Measurements from ENCODE around the gene ETV3. TPM values are rescaled to one million over a fixed set of nuclear protein-coding genes. Genes with fewer than 3 reads are reported as not detected.

The ETV3 gene
- total RNA-seq, 1 donor from 2014 or later, result 45.7 TPM

DNA sequence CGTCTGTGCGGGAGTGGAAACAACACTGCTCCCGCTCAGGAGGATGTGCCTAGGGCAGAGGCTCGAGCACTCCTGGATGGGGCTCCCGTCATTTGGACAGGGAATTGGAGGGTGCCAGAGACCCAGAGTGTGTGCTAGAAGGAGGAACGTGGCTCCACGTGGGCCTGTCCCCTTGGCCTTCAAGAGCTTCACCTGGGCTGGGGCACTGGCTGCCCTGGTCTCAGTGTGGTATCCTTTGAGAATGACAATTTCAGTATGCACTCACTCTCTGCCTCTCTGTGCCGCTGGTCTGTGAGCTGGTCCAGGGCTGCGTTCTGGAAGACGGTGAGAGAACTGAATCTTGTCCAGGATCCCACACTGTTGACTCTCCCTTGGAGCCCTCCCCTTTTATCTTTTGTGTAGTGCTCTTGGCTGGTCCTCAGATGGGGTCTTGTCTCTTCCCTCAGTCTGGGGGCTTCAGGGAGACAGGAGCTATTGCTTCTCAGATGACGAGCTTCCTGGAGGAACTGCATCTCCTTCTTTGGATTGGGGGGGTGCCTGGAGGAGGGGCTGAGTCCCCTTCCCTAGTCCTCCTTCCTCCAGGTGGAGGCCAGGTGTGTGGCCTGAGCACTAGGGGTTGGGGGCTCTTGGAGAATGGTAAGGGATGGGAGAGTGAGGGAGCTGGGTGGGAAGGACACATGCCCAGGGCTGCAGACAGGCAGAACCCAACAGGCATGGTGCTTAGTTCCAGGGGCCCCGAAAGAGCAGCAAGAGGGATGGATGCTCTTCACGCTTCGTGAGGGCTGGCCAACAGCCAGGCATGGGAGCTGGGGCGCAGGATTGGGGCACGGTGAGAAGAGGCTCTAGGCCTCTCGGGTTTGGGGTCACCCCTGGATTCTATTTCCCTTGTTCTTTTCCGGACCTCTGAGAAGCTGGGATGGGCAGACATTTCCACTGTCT lies 23.7 kb downstream of the ETV3 start:
- intact Hi-C loops (cut with micrococcal nuclease), result no loop called here

DNA sequence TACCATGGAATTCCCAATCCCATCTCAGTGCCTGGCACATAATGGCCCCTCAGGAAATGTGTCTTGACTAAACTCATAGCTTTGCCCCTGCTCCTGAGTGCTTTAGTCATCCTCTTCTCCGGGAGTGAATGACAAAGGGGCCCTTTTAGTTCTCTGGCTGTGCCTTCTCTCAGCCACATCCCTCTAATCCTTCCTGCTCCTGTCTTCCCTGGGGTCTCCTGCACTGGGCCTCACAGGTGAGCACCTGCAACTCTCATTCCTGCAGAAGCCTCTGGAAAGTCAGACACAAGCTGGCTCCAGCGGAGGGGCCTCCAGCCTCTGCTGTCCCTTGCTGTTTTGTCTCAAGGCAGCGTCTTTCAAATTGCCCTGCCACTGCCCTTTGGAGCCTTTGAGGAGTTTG lies 24.6 kb downstream of the ETV3 start:
- intact Hi-C loops (cut with micrococcal nuclease), result no loop called here

DNA sequence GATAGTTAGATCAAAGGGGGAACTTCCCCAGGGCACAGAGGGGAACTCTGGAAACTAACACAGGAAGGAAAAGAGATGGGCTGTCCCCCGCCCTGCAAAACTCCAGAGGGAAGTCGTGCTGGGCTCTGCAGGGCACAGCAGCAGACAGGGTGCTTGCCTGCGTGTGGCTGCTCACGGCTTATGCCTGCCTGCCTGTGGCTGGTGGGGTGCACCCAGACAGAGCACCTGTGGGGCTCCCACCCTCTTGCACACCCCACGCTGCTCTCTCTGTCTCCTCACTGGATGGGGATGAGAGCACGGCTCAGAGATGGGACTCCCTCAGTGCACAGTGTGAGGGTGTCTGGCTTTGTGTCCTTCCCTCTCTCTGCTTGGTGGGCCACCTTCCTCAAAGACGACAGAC lies 25.1 kb downstream of the ETV3 start:
- intact Hi-C loops (cut with micrococcal nuclease), result no loop called here

DNA sequence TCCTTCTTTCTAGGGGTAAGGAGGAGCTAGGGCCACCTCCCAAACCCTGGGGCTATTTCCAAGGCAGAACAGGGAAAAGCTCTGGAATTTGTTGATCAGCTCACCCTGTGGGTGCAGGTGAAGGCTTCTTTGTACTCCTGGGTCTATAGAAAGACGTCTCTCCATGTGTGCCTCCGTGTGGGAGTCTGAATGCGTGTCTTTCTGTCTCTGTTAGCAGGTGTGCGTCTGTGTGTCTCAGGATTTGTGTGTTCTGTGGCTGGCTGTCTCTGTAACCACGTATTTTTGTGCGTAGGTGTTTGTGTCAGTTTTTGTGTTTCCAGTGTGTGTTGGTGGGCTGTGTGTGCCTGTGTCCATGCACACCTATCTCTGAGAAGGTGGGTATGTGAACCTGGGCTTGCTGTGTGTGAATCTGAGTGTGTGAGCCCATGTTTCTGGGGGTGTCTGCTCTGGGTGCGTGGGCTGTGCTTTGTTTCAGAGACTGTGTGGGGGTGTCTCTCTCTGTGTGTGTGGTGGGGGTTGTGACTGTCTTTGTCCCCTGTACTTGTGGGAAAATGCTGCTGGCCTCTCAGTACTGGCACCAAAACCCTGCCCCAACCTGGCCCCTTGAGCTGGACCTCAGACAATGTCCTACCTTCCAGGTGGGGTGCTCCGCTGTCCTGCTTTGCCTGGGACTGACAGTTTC lies 25.9 kb downstream of the ETV3 start:
- intact Hi-C loops (cut with micrococcal nuclease), result no loop called here

DNA sequence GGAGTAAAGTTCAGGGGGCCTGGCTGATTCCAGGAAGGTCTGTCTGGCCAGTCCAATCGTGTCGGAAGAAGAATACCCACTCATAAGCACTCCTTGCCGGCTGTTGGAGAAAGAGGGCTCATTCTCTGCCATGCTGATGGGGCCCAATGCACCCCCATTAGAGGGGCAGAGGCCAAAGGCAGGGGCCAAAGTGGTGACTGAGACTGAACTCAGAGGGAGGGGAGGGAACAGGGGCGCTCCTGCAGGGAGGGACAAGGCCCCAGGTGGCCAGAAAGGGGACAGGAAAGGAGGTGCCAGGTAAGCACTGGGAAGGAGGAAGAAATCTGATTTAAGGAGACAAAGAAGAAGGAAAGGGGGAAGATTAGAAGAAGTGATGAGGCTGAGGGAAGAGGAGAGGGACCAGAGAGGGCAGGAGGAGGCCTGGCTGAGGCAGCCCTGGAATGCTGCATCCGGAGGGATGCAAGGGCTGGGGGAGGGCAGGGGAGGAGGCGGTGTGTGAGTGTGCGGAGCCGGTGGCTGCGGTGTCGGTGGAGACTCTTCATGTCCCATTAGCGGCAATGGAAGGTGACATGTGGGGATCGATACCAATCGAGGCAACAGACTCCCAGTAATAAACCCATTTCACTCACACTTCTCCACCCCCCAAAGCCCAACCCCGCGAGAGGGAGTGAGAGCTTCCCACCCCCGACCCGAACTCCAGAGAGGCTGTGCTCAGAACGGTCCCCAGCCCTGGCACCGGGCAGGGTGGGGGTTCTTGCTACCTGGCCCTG lies 26.6 kb downstream of the ETV3 start:
- intact Hi-C loops (cut with micrococcal nuclease), result no loop called here

DNA sequence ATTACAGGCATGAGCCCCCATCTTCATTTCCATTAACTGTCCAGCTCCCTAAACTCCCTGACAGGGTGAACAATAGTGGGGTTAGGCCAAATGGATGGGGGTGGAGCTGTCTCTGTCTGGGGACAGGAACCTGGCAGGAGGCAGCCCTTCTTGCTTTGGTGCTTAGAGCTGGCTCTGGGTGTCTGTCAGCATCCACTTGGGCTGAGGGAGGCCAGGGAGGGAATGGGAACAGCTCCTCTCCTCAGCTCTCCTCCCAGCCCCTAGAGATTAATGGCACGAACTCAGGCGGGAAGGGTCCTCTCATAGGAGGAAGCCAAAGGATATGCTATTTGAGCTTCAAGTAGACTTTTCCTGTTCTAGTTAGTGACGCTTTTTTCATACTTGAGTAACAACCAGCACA lies 27.5 kb downstream of the ETV3 start:
- intact Hi-C loops (cut with micrococcal nuclease), result no loop called here

DNA sequence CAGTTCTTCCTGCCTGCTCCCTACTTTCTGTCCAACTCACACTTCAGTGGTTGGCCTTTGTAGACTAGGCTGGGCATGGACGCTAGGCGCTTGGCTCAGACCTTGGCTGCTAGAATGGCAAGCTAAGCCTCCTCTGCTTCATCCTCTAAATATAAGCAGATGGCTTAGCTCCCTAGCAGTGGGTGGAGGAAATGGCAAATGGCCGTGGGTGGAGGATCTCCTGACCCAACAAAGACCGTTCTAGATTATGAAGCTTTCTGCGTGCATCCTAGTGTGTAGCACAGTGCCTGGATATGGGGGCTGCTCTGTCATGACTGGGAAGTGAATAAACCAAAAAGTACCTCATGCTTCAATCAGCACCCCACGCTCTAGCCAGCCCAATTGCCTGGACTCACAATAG lies 28.2 kb downstream of the ETV3 start:
- intact Hi-C loops (cut with micrococcal nuclease), result no loop called here

DNA sequence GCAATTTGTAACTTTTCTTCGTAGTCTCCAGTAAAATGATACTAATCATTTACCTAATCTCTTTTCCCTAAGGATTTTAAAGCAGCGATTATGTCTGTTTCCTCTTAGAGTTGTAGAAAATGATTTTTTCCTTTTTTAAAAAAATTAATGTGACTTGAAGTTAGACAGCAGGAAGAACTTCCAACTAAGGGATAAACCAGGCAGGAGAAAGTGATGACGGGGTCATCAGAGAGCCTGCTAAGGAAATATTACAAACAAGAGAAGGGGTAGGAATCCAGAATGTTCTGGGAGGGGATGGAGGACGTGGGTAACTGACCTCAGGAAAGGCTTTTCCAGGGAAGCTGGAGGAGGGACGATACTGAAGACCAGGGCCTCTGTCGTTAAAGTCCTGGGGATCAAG lies 29.7 kb downstream of the ETV3 start:
- intact Hi-C loops (cut with micrococcal nuclease), result no loop called here

DNA sequence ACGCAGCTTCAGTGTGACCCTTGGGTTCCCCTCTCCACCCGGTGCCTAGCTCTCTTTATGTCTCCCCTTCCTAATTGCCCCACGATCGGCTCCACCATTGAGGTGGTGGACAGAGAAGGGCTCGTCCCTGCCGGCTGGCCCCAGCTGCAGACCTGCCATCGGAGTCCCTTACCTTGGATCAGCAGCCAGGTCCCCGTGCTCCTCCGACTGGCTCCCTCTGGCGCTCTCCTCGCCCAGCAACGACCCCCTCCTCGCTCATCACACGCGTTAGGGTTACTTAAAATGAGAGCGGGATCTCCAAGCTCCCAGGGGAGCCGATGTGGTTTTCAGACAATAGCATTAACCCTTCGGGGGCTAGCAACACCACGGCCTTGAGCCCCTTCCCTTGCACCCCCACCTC lies 30.5 kb downstream of the ETV3 start:
- intact Hi-C loops (cut with micrococcal nuclease), result loop anchor here (2.0 kb wide), 1 partner anchor 25 kb away; no protein-coding TSS in a partner anchor

DNA sequence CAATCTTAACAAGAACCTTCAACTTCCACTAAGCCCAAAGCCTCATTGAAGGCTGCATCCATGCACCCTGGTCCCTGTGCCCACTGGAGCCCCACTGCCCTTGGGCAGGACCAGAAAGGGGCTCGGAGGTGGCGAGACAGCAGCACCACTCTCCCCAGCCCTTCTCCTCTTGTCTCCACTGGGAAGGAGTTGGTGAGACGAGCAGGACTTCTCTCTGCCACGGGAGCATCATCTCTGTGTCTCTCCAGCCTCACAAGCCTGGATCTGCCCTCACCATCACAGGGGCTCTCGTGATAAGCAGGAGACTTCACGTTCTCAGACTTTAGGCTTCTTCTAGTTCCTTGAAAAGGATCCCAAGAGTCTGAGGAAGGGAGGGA lies 31.4 kb downstream of the ETV3 start:
- intact Hi-C loops (cut with micrococcal nuclease), result loop anchor here (2.0 kb wide), 1 partner anchor 26 kb away; no protein-coding TSS in a partner anchor

DNA sequence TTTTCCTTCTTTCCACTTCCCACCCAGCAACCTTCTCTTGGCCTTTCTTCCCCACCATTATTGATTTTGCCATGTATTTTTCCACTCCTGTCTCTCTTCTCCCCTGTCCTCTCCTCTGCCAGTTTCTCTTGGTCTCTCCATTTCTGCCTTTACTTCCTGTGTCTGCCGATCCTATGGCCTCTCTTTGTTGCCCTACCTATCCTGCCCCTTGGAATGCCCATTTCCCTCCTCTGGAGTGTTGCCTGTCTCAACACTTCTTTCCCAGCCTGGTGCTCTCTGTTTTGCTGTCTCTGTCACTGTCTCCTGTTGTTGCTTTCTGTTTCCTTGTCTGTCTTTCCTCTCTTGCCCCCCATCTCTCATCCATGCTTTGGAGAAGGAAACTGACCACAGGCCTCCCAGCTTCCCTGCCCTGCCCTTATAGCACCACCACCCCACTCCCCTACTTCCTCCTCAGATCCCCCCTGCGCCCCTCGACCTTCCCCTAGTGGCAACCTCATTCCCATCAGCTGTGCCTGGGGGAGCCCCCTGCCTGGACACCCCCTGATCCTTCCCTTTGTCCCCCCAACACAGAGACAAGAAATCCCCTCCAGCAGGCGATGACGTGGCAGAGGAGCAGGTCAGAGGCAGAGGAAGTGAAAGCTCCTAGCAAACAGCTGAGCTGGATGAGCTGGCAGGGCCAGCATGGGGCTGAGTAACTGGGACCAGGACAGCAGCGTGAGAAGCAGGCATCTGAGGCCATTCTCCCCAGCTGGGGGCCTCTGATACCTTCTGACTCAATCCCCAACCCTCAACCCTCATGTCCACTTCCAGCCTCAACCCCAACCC lies 32.0 kb downstream of the ETV3 start:
- intact Hi-C loops (cut with micrococcal nuclease), result loop anchor here (2.0 kb wide), 1 partner anchor 27 kb away; no protein-coding TSS in a partner anchor

DNA sequence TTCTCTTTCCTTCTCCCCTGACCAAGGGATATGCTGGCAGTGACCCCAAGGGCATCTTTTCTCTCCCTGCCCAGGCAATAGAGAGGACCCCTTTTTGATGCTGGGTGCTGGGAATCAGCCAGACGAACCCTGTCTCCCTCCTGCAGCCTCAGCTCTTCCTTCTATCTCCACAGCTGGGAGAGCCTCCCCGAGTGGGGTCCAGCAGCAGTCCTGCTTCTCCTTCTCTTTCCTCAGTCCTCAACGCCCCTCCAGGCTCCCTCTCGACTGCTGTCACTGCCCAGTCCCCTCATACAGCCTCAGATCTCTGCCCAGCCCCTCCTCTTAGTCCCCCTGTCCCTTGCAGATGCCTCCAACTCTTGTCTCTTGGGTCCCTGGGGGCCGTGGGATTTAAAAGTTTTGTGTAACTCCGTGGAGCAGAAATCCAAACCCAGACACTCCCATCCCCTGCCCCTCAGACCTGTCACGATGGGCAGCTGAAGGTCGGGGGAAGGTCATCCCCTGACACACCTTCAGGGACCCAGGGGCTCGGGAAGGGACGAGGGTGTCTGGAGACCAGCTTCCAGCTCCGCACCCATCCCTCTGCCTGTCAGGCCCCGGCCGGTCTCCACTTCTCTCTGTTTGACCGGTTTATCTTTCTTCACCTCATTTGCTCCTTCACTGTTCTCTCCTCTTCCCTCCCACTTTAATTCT lies 32.8 kb downstream of the ETV3 start:
- intact Hi-C loops (cut with micrococcal nuclease), result no loop called here

DNA sequence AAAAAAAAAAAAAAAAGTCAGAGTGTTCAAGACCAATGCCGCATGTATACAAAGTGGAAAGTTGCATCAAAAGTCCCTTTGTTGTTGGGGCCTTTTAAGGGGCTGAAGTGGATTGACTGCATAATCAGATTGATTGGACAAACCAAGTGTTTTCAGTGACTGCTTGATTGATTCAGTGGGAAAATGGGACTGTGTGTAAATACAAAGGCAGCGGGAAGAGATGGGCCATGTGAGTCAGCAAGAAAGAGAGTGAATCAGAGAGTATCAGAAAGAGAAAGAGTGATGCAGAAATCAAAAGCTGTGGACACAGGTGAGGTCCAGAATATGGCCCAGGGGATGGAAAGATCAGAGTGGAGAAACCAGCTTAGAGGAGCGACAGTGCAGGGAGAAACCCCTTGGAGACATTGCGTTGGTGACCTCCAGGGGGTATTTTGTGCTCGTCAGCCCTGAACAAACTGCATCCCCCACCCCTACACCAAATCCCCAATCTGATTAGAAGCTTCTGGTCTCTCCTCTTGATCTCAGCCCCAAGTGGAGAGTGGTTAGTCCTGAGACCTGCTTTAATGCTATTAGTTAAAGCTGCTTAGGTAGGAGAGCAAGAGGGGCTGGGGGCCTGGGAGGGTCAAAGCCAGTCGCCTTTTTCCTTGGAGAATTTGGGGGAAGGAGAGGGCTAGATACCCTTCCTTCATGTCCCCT lies 33.4 kb downstream of the ETV3 start:
- intact Hi-C loops (cut with micrococcal nuclease), result no loop called here

DNA sequence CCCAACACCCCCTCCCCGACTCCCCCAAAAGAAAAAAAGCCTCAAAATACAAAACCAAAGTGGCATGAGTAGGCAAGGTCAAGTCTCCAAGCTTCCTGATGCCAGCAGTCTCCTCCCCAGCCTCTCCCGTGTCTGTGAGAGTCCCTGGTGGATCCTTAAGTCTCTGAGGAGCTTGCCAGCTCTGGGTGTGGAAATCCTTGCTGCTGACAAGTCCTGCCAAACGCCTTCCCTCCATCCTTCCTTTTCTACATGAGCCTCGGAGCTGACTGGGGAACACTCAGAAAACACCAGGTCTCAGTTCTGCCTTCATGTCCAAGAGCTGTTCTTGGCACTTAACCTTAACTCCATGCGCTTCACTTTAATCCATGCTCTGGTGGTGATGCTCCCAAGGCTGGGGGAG lies 34.9 kb downstream of the ETV3 start:
- intact Hi-C loops (cut with micrococcal nuclease), result no loop called here

DNA sequence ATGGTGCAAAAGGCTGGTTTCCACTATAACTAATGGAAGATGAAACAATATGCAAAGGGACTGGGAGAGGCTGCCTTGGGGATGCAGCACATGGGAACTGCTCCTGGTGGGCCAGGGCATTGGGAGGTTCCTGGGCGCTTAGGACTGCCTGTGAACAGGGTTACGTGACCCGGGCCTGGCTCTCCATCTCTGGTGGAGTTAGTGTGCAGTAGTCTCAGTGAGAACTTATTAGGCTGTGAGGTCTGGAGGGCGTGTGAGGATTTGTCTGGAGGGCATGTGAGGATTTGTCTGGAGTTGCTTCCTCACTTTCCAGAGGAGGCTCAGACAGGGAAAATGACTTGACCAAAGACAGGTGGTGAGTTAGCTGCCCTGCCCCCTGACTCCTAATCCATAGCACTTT lies 37.0 kb downstream of the ETV3 start:
- intact Hi-C loops (cut with micrococcal nuclease), result no loop called here

DNA sequence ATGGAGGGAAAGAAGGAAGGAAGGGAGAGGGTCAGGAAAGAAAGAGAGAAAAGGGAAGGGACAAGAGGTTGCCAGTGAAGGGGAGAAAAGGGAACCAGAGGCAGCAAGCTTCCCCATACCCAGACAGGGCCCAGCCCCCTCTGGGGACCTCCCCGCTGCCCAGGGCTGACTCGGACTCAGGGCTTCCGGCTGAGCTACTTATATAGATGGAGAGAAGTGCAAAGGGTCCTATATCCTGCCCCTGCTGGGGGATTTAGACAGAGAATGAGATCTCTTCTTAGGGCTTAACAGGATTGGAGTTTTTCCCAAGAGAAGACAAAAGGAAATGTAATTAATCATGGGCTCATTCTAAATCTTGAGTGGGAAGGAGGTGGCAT lies 38.6 kb downstream of the ETV3 start, which contains the start of gene ETV3L:
Gene ETV3L, minus strand, starts transcription at position 176 of the 377 bp plus-strand sequence. CDS start 285 bp downstream, outside the sequence.
- intact Hi-C loops (cut with micrococcal nuclease), result loop anchor here (10.0 kb wide), 1 partner anchor 385 kb away; no protein-coding TSS in a partner anchor

DNA sequence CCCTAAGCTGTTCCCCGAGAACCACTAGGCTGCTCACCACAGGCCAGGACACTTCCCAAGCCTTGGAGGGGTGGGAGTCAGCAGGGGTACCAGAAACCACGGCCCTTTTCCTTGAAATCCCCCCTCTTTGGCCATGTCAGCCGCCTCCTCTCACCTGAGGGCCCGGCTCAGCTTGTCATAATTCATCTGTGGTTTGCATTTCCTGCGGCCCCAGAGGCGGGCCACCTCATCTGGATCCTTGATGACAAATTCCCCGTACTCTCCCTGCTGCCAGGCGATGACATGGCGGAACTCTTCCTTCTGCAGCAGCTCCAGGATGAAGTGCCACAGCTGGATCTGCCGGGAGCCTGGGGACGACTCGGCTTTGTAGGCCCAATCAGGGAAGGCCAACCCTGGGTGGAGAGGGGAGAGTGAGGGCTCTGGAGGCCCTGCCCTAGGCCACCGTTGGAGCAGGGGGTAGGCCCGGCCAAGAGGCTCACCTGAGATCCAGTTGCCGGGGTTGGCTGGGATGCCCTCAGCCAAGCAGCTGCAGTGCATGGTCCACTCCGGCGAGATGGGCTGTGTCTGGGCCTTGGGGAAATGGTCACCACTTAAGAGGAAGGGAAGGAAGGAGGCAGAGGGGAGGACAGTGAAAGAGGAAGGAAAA lies 39.1 kb downstream of the ETV3 start:
- intact Hi-C loops (cut with micrococcal nuclease), result loop anchor here (10.0 kb wide), 1 partner anchor 386 kb away; no protein-coding TSS in a partner anchor

DNA sequence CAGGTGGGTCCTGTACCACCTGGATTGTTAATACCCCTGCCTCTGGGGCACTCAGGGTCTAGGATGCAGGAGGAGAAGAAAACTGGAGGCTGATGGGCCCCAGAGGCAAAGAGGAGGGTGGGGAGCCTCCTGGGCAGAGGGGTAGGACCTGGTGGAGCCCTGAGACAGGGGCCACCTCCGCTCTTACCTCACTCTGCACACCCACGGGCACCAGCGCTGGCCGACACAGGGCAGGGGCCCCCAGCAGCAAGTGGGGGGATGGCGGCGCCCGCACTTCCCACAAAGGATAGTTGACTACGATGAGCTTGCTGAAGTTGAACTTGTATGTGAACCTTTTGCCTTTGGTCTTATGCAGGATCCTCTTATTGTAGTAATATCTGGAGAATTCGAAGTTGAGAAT lies 39.7 kb downstream of the ETV3 start:
- intact Hi-C loops (cut with micrococcal nuclease), result loop anchor here (10.0 kb wide), 1 partner anchor 386 kb away; no protein-coding TSS in a partner anchor

DNA sequence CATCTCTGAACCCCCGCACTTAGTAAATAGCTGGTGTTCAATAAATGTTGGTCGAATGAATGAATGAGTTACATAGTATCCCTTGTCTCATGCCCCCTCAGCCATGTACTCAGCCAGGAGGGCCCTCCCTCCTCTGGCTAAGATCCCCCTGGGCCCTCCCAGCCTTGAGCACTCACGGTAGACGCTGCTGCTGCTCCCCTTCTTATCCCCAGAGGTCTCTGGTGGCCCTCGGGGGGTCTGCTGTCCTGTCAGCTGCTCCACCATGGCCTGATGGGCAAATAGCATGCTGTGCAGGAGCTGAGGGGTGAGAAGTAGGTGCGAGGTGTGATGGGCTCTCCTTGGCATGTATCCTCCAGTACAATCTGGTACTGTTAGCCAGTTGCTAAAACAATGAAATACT lies 40.5 kb downstream of the ETV3 start:
- intact Hi-C loops (cut with micrococcal nuclease), result loop anchor here (10.0 kb wide), 1 partner anchor 387 kb away; no protein-coding TSS in a partner anchor
